ENCODE data around the gene ZSCAN29.
A peak's percentile ranks its signal among the peaks of the same experiment; 100 is the strongest.
"Not testable (repeated sequence)": the region's sequence is repeated elsewhere in the genome, so short reads cannot be mapped to it uniquely, and the experiment has no call there.

The ZSCAN29 gene

DNA sequence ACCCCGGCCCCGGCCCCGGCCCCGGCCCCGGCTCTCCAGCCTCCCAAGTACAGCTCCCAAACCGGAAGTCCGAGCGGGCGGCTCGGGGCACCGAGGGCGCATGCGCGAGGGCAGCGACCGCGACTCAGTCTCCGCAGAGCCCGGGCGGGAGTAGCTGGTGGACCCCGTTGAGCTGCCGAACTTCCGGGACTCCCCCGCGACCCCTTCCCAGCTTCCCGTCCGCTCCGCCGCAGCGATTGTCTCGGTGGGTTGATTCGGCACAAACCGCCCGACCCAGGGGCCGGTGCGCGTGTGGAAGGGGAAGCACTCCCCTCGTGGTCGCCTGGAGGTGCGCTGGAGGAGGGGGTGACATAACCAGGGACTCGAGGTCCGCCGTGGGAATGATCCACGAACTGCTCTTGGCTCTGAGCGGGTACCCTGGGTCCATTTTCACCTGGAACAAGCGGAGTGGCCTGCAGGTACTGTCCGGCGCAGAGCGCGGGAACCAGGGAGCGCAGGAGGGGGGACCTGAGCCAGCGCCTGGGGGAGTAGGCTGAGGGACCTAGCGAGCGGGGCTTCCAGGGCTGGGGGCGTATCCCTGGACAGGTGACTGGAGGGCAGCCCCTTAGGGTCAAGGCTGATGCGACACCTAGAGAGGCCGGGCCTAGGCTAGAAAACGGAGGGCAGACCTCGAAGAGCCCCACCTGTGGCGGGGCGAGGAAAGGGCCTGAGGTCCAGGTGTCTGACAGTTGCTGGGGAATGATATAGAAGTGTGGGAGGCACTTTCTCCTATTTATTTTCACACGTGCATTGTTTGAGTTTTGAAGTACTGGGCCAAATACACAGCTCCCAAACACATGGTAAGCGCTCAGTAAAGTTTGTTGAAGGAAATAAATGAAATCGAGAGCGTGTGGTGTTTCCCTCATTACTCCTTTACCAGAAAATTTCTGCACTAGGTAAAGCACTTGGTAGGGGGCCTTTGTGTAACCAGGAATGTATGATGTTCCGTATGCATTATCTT is at the start of gene ZSCAN29, which contains the start of gene TUBGCP4:
Gene ZSCAN29 (minus strand): TSS at position 69 of the 1,000 bp plus-strand sequence. CDS start 1,130 bp downstream, outside the sequence.
Gene TUBGCP4 (plus strand): TSS at position 127 of the 1,000 bp plus-strand sequence. CDS start 254 bp downstream, at position 381.
- DNase-seq (ENCODE audit: low read depth in 3 of 3), result peak; percentile 57 to 80 (median 60)

DNA sequence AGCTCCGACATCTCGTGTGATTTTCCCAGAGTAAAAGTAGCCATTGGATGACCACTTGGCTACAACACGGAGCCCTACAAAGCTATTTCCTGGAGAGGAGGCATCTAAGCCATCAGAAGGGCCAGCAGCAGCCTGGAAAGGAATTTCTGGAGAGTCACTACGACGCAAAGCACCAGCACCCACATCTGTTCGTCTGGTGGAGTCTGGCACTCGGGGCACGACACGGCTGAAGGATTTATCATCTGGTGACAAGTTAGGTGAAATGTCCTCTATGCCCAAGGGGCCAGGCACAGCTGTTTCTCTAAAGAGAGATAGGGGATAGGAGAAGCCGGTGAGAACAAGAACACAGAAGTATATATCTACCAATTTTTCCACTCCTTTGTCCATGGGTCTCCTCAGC is 49.6 kb upstream of the ZSCAN29 start:
- no peak for DNase-seq (ENCODE audit: low read depth in 3 of 3)

DNA sequence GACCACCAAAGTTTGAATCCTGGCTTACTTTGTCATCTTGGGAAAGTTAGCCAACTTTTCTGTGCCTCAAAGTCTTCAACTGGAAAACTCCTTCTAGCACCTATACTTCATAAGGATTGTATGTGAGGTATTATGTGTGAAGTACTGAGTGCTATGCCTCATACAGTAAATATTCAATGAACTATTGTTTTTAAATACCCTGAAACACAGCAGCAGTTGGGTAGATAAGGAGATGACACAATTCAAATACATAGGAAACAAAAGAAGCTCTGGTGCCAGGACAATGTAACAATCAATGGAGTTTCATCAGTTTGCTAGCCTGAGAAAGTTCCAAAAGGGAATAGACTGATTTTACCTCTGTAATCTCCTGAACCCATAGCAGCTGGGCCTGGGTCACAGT is 43.4 kb upstream of the ZSCAN29 start:
- DNase-seq (ENCODE audit: low read depth in 3 of 3), result no peak

DNA sequence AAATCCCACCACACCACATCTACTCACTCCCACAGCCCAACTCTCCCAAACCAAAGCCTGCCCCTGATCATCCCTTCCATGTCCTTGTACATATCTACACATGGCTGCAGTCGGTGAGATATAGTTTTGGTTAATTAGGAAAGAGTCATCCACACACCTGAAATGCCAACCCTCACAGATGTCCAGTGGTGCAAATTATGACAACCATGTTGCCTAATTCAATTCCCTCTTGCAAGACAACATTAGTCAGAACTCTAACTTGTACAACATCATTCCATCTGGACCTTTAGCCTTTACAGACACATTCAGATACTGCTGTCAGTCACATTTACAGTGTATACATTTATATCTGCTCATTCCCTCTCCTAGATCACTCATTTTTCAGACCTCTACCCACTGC is 41.3 kb upstream of the ZSCAN29 start:
- DNase-seq (ENCODE audit: low read depth in 3 of 3), result no peak

DNA sequence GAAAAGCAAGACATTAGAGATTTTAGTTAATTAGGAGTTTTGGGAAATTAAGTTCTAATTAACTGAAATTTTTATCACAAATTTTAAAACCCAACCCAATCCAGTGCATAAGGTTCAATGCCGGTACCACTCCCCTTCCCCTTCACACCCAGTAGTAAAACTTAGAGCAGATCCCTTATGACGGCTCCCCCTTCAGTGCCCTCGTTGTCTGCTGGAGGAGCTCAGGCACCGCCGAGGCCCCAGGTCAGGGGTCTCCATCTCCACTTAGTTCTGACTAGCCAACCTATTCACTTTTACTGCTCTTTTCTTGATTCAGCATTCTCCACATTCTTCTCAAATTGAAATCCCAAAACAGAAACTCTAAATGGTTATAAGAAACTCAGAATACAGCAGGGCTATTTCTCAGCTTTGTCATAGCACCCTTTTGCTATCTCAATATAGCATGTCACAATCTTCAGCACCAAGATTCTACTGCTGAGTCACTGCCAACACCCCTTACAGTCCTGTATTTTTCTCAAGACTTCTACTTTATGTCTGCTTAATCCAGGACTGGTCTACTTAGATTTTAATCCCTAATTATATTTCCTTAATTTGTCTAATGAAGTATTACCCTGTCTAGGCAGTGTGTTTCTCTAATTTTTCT is 39.9 kb upstream of the ZSCAN29 start:
- no peak for DNase-seq (ENCODE audit: low read depth in 3 of 3)

DNA sequence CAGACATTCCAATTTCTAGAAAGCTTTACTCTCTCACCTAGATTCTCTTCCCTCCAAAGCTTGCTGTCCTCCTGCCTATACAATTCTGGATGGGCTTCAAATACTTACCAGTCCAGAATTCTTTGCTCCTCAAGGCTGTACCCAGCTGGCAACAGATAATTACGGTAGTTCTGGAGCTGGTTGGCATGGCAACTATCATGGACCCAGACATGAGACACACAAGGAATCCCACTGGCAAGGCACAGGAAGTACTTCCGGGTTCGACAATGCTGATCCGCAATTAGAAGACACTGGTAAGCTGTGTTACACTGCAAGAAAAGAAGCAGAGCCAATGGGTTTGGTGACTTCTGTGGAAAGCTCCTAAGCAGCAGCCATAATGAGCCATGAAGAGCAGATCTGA is 37.9 kb upstream of the ZSCAN29 start:
- no peak for DNase-seq (ENCODE audit: low read depth in 3 of 3)

DNA sequence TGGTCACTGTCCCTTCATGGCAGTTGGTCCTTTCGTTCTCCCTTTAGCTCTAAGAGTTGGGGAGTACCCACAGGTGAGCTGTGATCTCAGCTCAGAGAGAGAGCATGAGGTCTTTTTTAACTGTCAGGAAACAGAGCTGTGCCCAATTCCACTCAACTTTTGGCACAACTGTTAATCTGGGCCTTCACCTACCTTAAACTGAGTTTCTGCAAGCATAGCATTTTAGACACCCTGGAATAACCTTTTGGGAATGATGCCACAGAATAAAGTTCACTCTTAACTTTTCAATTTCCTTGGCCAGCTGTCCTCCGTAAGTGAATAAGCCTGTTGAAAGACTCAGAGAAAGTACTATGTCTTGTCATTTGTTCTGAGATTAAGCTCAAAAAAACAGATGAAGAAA is 36.0 kb upstream of the ZSCAN29 start:
- DNase-seq (ENCODE audit: low read depth in 3 of 3), result no peak

DNA sequence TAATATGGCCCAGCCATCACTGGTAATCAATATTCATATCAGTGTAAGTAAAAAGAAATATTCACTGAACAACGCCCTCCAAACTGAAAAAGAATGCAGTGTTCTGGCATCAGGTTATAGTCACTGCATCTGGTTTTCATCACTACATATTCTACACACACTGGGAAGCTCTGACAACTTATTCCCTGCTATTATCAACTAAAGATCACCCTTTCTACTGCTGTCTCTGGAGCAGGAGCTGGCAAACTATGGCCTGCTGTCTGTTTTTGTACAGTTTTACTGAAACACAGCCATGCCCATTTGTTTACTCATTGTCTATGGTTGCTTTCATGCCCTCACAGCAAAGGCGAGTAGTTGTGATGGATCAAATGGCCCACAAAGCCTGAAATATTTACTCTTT is 35.3 kb upstream of the ZSCAN29 start:
- DNase-seq (ENCODE audit: low read depth in 3 of 3), result no peak

DNA sequence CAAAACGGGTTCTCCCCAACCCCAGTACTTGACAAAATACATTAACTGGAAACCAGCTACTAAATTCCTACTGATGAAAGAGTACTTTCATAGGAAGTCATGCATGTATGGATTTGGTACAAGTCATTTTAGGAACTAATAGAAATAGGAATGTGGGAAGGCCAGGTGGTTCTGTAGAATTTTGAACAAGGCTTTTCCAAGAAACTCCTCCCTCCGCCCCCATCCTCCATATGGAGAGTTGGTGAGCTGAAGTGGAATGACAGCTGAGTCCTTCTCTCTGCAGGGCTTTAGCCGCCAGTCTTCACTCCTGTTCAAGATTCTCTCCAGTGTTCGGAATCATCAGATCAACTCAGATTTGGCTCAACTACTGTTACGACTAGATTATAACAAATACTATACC is 33.3 kb upstream of the ZSCAN29 start:
- DNase-seq (ENCODE audit: low read depth in 3 of 3), result no peak

DNA sequence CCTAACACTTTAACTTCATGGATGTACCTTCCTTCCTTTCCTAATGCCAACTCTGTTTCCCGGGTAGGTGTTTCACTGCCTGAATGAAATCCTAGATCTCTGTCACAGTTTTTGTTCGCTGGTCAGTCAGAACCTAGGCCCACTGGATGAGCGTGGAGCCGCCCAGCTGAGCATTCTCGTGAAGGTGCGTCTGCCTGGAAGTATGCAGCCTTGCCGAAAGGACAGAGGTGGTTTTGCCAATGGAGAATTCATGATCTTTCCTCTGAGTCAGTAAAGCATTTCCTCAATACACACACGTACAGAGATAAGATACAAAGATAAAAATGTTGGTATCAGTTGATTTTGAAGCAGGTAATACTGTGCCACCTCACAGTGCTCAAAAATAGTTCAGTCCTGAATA is 32.8 kb upstream of the ZSCAN29 start:
- DNase-seq (ENCODE audit: low read depth in 3 of 3), result no peak

DNA sequence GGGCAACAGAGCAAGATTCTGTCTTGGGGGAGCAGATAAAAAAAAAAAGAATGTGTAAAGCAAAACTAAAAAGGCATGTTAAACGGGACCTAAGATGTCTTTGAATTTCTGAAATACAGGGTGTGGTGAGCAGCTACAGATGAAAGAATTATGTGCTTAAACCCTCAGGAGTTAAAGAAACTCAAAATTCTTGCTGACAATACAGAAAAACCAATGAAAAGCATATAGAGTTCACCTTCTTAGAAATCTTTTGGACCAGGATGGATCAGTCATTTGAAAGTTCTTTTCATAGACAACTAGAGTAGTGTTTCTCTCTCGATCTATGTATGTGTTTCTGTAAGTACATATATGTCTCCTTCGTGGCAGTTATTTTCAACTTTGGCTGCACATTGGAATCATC is 31.4 kb upstream of the ZSCAN29 start:
- no peak for DNase-seq (ENCODE audit: low read depth in 3 of 3)

DNA sequence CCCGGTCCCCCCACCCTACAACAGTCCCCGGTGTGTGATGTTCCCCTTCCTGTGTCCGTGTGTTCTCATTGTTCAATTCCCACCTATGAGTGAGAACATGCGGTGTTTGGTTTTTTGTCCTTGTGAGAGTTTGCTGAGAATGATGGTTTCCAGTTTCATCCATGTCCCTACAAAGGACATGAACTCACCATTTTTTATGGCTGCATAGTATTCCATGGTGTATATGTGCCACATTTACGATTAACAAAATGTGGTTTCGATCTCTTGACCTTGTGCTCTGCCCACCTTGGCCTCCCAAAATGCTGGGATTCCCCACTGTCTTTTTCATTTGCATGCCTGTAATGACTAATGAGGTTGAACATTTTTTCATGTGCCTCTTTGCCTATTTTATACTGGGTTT is 22.7 kb upstream of the ZSCAN29 start:
- not testable (repeated sequence) for DNase-seq (ENCODE audit: low read depth in 3 of 3)

DNA sequence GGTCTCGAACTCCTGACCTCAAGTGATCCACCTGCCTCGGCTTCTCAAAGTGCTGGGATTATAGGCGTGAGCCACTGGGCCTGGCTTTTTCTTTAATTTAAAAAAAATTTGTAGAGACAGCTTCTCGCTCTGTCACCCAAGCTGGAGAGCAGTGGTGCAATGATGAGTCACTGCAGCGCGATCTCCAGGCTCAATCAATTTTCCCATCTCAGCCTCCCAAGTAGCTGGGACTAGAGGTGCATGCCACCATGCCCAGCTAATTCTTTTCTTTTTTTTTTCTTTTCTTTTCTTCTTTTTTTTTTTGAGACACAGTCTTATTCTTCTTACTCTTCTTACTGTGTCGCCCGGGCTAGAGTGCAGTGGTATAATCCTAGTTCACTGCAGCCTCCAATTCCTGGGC is 19.9 kb upstream of the ZSCAN29 start:
- DNase-seq (ENCODE audit: low read depth in 3 of 3), result no peak

DNA sequence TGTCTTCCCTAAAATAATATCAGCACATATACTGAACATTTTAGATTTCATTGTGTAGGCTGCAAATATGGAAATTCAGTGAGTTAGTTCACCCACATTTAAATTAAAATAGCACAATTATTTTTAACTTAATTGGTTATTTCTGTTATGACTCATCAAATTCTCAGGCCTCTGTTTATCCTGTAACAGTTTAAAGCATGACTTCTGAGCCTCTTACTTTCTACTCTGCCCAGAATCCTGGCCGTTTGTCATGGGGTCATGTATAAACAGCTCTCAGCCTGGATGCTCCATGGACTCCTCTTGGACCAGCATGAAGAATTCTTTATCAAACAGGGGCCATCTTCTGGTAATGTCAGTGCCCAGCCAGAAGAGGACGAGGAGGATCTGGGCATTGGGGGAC is 12.2 kb upstream of the ZSCAN29 start:
- DNase-seq (ENCODE audit: low read depth in 3 of 3), result no peak

DNA sequence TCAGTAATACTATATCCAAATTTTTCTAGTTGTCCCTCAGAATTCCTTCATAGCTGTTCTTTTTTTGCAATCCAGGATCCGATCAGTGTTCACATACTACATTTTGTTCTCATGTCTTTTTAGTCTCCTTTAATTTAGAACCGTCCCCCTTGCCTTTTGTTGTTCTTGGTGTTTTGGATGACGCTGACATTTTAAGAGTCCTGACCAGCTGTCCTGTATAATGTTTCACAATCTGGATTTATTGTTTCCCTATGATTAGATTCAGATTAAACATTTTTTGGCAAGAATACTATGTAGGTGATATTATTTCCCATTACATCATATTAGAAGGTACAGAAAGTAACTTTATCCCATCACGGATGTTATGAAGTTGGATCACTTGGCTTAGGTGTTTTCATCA is 11.5 kb upstream of the ZSCAN29 start:
- DNase-seq (ENCODE audit: low read depth in 3 of 3), result no peak

DNA sequence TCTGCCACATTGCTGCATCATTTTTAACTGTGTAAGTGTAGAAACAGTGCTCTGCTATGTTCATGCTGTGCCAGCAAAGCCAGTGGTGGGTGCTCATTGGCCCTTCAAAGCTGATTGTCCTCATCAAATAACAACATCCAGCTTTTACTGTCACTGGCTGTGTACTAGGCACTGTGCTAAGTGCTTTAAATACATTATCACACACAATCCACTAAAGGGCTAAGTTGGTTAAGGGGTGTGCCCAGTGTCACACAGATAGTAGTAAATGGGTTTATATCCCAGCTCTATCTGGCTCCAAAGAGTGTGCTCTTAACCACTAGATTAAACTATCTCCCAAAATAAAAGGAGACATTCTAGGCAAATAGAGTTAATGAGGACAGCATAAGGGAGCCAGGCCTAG is 7.8 kb upstream of the ZSCAN29 start:
- DNase-seq (ENCODE audit: low read depth in 3 of 3), result no peak

DNA sequence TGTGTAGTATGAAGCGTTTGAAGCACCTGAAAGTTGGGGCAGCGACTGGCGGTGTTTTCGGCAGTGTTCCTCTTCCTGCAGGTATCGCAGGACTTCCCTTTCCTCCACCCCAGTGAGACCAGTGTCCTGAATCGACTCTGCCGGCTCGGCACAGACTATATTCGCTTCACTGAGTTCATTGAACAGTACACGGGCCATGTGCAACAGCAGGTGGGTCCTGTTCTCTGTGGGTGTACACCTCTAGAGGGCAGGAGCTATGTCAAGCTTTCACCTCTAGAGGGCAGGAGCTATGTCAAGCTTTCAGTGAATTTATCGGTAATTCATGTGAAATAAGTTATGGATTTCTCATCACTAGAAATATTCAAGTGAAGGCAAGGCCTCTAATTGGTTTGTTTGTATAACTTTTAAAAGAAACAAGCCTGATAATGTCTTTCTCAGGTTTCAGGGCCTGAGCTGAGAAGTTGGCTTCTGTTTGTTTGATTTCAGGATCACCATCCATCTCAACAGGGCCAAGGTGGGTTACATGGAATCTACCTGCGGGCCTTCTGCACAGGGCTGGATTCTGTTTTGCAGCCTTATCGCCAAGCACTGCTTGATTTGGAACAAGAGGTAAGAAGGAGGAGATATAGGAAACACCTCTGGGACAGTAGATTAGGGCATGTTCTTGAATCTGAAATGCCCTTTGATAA is 5.3 kb upstream of the ZSCAN29 start:
- DNase-seq (ENCODE audit: low read depth in 3 of 3), result peak in 1 of 3 experiments; percentile 7

DNA sequence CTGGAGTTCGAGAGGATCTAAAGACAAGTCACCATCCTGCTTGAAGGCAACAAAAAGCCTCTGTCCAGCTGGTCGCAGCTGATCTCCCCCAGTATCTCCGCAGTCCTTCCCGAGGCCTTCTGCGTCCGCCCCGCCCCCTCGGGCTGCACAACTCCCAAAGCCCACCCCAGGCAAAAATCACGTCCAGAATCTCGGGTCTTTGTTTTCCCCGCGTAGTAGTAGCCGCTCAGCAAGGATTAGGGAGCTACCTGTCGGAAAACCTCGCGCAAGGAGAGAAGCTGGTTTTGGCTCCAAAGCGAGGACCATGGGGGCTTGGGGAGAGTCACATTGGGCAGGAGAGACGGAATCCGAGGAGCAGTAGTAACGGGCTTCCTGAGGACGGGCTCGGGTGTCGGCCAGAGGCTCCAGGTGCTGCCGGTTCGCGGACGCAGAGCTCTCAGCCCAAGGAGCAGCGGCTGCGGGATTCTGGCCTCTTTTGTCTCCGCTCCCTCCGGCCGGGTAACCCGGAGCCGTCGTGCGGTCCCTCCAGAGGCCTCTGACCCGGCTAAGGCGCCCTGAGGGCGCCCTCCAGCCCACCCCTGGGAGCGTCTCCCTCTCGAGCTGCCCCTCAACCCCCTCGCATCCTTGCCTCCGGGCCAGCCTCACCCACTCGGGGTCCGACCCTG is 401 bp downstream of the ZSCAN29 start:
- peak in 1 of 3 experiments; percentile 17 for DNase-seq (ENCODE audit: low read depth in 3 of 3)

DNA sequence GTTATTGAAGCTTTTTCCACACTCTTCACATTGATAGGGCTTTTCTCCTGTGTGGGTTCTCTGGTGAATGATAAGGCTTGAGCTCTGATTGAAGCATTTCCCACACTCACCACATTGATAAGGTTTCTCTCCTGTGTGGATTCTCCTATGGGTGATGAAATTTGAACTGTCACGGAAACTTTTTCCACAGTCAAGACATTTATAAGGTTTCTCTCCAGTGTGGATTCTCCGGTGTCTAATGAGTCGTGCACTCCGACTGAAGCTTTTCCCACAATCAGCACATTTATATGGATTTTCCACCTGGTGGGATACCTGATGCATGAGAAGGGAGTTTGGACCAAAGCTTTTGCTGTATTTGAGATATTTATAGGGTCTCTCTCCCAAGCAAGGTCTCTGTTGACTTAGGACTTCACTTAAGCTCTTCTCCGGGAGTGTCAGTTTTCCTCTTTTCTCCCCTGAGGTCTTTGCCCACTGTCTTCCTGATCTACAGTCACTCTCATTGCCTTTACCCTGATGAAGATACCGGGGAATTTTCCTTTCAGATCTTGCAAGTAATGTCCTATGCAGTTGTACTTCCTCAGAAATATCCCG is 9.4 kb downstream of the ZSCAN29 start:
- DNase-seq (ENCODE audit: low read depth in 3 of 3), result no peak

DNA sequence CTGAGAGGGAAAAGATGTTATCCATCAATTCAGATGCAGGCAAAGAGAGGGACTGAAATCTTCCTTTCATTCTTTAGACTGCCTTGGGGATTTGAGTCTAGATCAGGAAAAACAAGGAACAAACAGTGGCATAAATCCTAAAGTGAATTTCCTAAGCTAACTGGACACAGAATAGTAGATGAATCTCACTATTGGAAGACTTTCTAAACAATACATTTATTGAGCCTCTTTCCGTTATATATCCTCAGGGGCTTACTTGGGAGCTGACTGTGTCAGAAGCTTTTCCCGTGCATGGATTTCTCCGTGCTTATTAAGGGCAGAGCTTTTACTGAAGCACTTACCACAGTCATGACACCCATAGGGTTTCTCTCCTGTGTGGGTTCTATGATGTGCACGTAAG is 10.0 kb downstream of the ZSCAN29 start:
- no peak for DNase-seq (ENCODE audit: low read depth in 3 of 3)

DNA sequence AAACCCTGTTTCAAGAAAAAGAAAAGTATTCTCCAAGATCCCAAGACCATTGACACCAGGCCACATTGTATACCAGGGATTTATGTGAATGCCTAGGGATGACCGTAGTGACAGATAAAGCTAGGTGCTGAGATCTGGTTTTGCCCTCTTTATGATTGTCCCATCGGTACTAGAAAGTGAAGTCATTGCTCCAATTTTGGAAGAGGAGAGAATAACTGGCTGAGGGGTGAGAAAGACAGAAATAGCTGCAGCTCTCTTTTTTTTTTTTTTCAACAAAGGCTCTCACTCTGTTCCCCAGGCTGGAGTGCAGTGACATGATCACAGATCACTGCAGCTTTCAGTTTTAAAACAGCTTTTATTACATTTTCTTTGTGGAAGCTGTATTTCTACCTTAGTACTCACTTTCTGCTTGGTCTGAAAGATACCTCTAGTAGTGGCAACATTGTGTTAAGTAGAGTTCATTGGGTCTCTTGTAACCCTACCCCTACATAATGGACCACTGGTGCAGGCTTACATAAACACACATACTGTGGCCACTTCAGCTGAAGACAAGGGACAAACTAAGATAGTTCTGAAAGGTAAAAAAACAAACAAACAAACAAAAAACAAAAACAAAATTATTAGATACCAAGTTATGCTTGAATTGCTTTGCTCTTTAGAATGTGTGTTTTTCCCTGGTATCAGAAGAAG is 18.0 kb downstream of the ZSCAN29 start:
- no peak for DNase-seq (ENCODE audit: low read depth in 3 of 3)
